Endodermal cell (in vitro differentiated cells): ENCODE measurements around the gene RHBDL1. TPM values are rescaled to one million over a fixed set of nuclear protein-coding genes. Genes with fewer than 3 reads are reported as not detected.
A peak's percentile ranks its signal among the peaks of the same experiment; 100 is the strongest.

ENCODE experiments used
- DNase-seq: peaks from one replicate; pipeline ENCODE4 v3.0.0-alpha.2; 2017
- H3K27ac ChIP-seq: 2 replicates; pipeline ENCODE4 v1.5.1; 2013; ENCODE audit warnings: mild to moderate bottlenecking, low read depth, low read length, moderate library complexity
- H3K27me3 ChIP-seq: 2 replicates; pipeline ENCODE4 v1.6.1; 2013; ENCODE audit warnings: mild to moderate bottlenecking, low read length, moderate library complexity; ENCODE audit not compliant: insufficient read depth, control insufficient read depth, poor library complexity, severe bottlenecking
- H3K36me3 ChIP-seq: 2 replicates; pipeline ENCODE4 v1.7.0; 2013; ENCODE audit warnings: mild to moderate bottlenecking, low read length, moderate library complexity; ENCODE audit not compliant: control insufficient read depth, insufficient read depth
- H3K4me1 ChIP-seq: one replicate; pipeline ENCODE4 v1.7.0; 2013; ENCODE audit warnings: low read length; ENCODE audit not compliant: control insufficient read depth, insufficient read depth
- H3K4me3 ChIP-seq: 2 replicates; pipeline ENCODE4 v1.5.1; 2013; ENCODE audit warnings: mild to moderate bottlenecking, low read length, moderate library complexity
- H3K9ac ChIP-seq: 2 replicates; pipeline ENCODE4 v1.6.1; 2013; ENCODE audit warnings: mild to moderate bottlenecking, low read length, moderate library complexity; ENCODE audit not compliant: poor library complexity, severe bottlenecking; ENCODE audit errors: extremely low read depth
- H3K9me3 ChIP-seq: 2 replicates; pipeline ENCODE4 v1.6.1; 2013; ENCODE audit warnings: mild to moderate bottlenecking, low read length, moderate library complexity; ENCODE audit not compliant: control insufficient read depth
- H3K27ac Mint-ChIP-seq: 2 replicates; pipeline ENCODE4 v1.8.0; 2020; ENCODE audit warnings: mixed read lengths
- H3K27me3 Mint-ChIP-seq: 2 replicates; pipeline ENCODE4 v1.8.0; 2021; ENCODE audit warnings: mild to moderate bottlenecking, mixed read lengths; ENCODE audit not compliant: insufficient read depth
- H3K36me3 Mint-ChIP-seq: 2 replicates; pipeline ENCODE4 v1.8.0; 2020; ENCODE audit warnings: low read depth, mixed read lengths
- H3K4me1 Mint-ChIP-seq: 2 replicates; pipeline ENCODE4 v1.8.0; 2020; ENCODE audit warnings: mixed read lengths
- H3K4me3 Mint-ChIP-seq: 2 replicates; pipeline ENCODE4 v1.8.0; 2020; ENCODE audit warnings: mild to moderate bottlenecking, moderate library complexity, mixed read lengths
- H3K9me3 Mint-ChIP-seq: 2 replicates; pipeline ENCODE4 v1.8.0; 2020; ENCODE audit warnings: mild to moderate bottlenecking, mixed read lengths
- CTCF ChIP-seq: fragments of 200-600 bp; sonication (generic); conservative IDR thresholded peaks from 2 replicates; pipeline ENCODE4 v1.5.0; 2021; ENCODE audit warnings: antibody characterized with exemption, mild to moderate bottlenecking
- WGBS, 2 experiments: methylation state at CpG; one replicate each; pipeline versions ENCODE4 v1.1.5 to v1.1.7; 2013; ENCODE audit warnings: missing lambda C conversion rate in 2 of 2, mixed read lengths in 1 of 2; ENCODE audit not compliant: insufficient coverage in 1 of 2, insufficient read length in 1 of 2; 5-methylcytosine and 5-hydroxymethylcytosine counted together
- total RNA-seq, 2 donors: library from RNA; stranded (reverse); fragmentation: NEBNext Ultra II Directional in 1 of 2; extraction: Animal tissue kit (Norgen Biotek cat#: 25700) in 1 of 2; gene quantifications; 2 replicates in 1 of 2; 3 replicates in 1 of 2; pipeline ENCODE4 v1.2.1, GENCODE V29; 2021

Gene RHBDL1
- total RNA-seq, 2 donors from 2014 or later: 3.7 to 5.1 TPM

GRCh38 chr16:635573-636205, 39.8 kb upstream of the RHBDL1 start:
- Mint-ChIP-seq H3K4me1 (no peaks in the 10 kb centered on the region), H3K36me3 (no peaks in the 10 kb centered on the region), H3K27ac (no peak overlapping the region), H3K9me3 (no peaks in the 10 kb centered on the region), H3K4me3 (peak overlapping the region; percentile 82), H3K27me3 (no peaks in the 10 kb centered on the region)
- H3K27ac ChIP-seq: no peak overlapping the region
- WGBS, 2 experiments: 11 to 16% methylated on average over 35 to 55 of the region's 55 CpGs
- no peaks in the 10 kb centered on the region for H3K9me3 ChIP-seq
- no peak for DNase-seq
- H3K36me3 ChIP-seq: no peaks in the 10 kb centered on the region
- no peak for TF ChIP-seq CTCF
- peak overlapping the region; percentile 28 for H3K9ac ChIP-seq
- no peaks in the 10 kb centered on the region for H3K27me3 ChIP-seq
- no peaks in the 10 kb centered on the region for H3K4me1 ChIP-seq
- peak overlapping the region; percentile 84 for H3K4me3 ChIP-seq

- peak within 1 kb of the TSS; percentile 84 for H3K4me3 ChIP-seq
- peak within 1 kb of the TSS; percentile 82 for H3K4me3 Mint-ChIP-seq
- no peaks in the 10 kb centered on the region for H3K9me3 ChIP-seq
- H3K9me3 Mint-ChIP-seq: no peaks in the 10 kb centered on the region
- no peaks in the 10 kb centered on the region for H3K4me1 Mint-ChIP-seq
- no peaks in the 10 kb centered on the region for H3K36me3 ChIP-seq
- TF ChIP-seq CTCF: peak; percentile 12
- peak within 1 kb of the TSS; percentile 28 for H3K9ac ChIP-seq
- no peaks in the 10 kb centered on the region for H3K4me1 ChIP-seq
- H3K27ac ChIP-seq: peak within 1 kb of the TSS; percentile 27
- H3K27me3 Mint-ChIP-seq: no peaks in the 10 kb centered on the region
- no peaks in the 10 kb centered on the region for H3K36me3 Mint-ChIP-seq
- H3K27me3 ChIP-seq: no peaks in the 10 kb centered on the region
- DNase-seq: peak; percentile 98
- H3K27ac Mint-ChIP-seq: peak within 1 kb of the TSS; percentile 96
- WGBS, 2 experiments: 0% methylated on average over 35 to 91 of the region's 91 CpGs
Observed at GRCh38 chr16:636206-637080, 39.0 kb upstream of the RHBDL1 start, which contains the start of gene METTL26. TSS of gene METTL26 (minus strand) at chr16:636305. CDS start at chr16:636290, 15 bp downstream.

- no peaks in the 10 kb centered on the region for H3K4me1 Mint-ChIP-seq
- peak overlapping the region; percentile 96 for H3K27ac Mint-ChIP-seq
- H3K9ac ChIP-seq: no peak overlapping the region
- no peaks in the 10 kb centered on the region for H3K27me3 Mint-ChIP-seq
- peak overlapping the region; percentile 27 for H3K27ac ChIP-seq
- no peaks in the 10 kb centered on the region for H3K9me3 ChIP-seq
- DNase-seq: peak; percentile 97
- no peak for TF ChIP-seq CTCF
- peak overlapping the region; percentile 82 for H3K4me3 Mint-ChIP-seq
- WGBS, 2 experiments: 29 to 53% methylated on average over 20 to 52 of the region's 53 CpGs
- H3K4me3 ChIP-seq: peak overlapping the region; percentile 84
- no peaks in the 10 kb centered on the region for H3K36me3 ChIP-seq
- H3K27me3 ChIP-seq: no peaks in the 10 kb centered on the region
- H3K4me1 ChIP-seq: no peaks in the 10 kb centered on the region
- H3K9me3 Mint-ChIP-seq: no peaks in the 10 kb centered on the region
- no peaks in the 10 kb centered on the region for H3K36me3 Mint-ChIP-seq
Observed at GRCh38 chr16:637081-638018, 38.1 kb upstream of the RHBDL1 start.
